Suprapubic skin (tissue), 4 donors: Measurements from ENCODE around the gene ROPN1. TPM values are rescaled to one million over a fixed set of nuclear protein-coding genes. Genes with fewer than 3 reads are reported as not detected.
"Not testable (repeated sequence)": the region's sequence is repeated elsewhere in the genome, so short reads cannot be mapped to it uniquely, and the experiment has no call there.

Source experiments
- DNase-seq, 2 donors: peaks; one replicate each; pipeline ENCODE4 v3.0.0-alpha.2; 2019; ENCODE audit warnings: low spot score in 2 of 2
- H3K27ac ChIP-seq: fragments of 200-600 bp; sonication (generic); one replicate; pipeline ENCODE4 v1.5.1; 2019
- H3K27me3 ChIP-seq: fragments of 200-600 bp; sonication (generic); one replicate; pipeline ENCODE4 v1.5.1; 2019
- H3K36me3 ChIP-seq: fragments of 200-600 bp; sonication (generic); one replicate; pipeline ENCODE4 v1.5.1; 2019
- H3K4me1 ChIP-seq: fragments of 200-600 bp; sonication (generic); one replicate; pipeline ENCODE4 v1.5.1; 2019
- H3K4me3 ChIP-seq: fragments of 200-600 bp; sonication (generic); one replicate; pipeline ENCODE4 v1.5.1; 2019; ENCODE audit warnings: mild to moderate bottlenecking
- H3K9me3 ChIP-seq: fragments of 200-600 bp; sonication (generic); one replicate; pipeline ENCODE4 v1.5.1; 2019
- CTCF ChIP-seq, 2 donors: fragments of 200-600 bp in 1 of 2; fragments of 450-650 bp in 1 of 2; sonication (generic) in 1 of 2; IDR thresholded peaks; one replicate each; pipeline ENCODE4 v1.5.1; 2016 to 2019; ENCODE audit warnings: antibody characterized with exemption in 2 of 2, mild to moderate bottlenecking in 1 of 2, moderate library complexity in 1 of 2
- EP300 ChIP-seq: sonication (generic); formaldehyde crosslinking; IDR thresholded peaks from one replicate; pipeline ENCODE4 v1.6.1; 2017; ENCODE audit warnings: antibody characterized with exemption
- POLR2A ChIP-seq, 2 donors: fragments of 450-650 bp; IDR thresholded peaks; one replicate each; pipeline ENCODE4 v1.6.1; 2017; ENCODE audit warnings: antibody characterized with exemption in 2 of 2, mild to moderate bottlenecking in 2 of 2, moderate library complexity in 2 of 2
- POLR2AphosphoS5 ChIP-seq, 3 donors: sonication (generic); formaldehyde crosslinking; IDR thresholded peaks; one replicate each; pipeline ENCODE4 v1.6.1; 2017; ENCODE audit warnings: antibody characterized with exemption in 3 of 3
- WGBS: methylation state at CpG from one replicate; pipeline ENCODE4 v1.1.5; 2018; 5-methylcytosine and 5-hydroxymethylcytosine counted together
- total RNA-seq, 4 donors: library from RNA; depleted of rRNA; stranded (reverse); fragments of >200 nt; gene quantifications; one replicate each; pipeline ENCODE4 v1.1.0, GENCODE V29; 2016

ROPN1 gene
- total RNA-seq, 4 donors from 2014 or later, result 1.4 to 6.0 (median 2.4) TPM

DNA sequence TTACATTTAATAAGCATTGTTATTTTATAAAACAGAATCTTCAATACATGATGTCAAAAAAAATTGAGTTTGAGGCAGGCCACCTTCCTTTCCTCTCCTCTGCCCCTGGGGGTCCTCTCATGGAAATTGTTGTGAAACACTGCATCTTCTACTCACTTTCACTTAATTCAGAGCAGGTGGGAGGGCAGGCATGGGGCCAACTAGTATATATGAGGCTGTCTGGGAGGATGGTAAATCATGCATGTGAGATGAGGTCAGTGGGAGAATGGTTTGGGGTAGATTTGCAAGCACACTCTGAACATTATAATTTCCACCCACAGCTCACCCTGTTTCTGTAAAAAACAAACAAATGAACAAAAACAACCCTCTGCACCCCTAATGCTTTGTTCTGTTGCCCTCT is 20.5 kb downstream of the ROPN1 start:
- Histone ChIP-seq H3K27me3 (peaks cover 4% of the 10 kb centered on the region), H3K9me3 (no peaks in the 10 kb centered on the region), H3K36me3 (no peaks in the 10 kb centered on the region), H3K4me1 (no peaks in the 10 kb centered on the region), H3K4me3 (no peak overlapping the region), H3K27ac (no peak overlapping the region)
- TF ChIP-seq POLR2A (IDR thresholded peaks at IDR 0.05) (no peak), CTCF (IDR thresholded peaks at IDR 0.05) (no peak), POLR2AphosphoS5 (IDR thresholded peaks at IDR 0.05) (no peak), EP300 (no peak)
- no peak for DNase-seq

- H3K27ac ChIP-seq, H3K27me3 ChIP-seq, H3K36me3 ChIP-seq, H3K9me3 ChIP-seq, H3K4me1 ChIP-seq, H3K4me3 ChIP-seq, DNase-seq: not testable (repeated sequence)
- WGBS, result 32% methylated on average over 2 of the region's 2 CpGs
These were observed 24.7 kb downstream of the ROPN1 start for GRCh38 chr3:123967260-123967659.

DNA sequence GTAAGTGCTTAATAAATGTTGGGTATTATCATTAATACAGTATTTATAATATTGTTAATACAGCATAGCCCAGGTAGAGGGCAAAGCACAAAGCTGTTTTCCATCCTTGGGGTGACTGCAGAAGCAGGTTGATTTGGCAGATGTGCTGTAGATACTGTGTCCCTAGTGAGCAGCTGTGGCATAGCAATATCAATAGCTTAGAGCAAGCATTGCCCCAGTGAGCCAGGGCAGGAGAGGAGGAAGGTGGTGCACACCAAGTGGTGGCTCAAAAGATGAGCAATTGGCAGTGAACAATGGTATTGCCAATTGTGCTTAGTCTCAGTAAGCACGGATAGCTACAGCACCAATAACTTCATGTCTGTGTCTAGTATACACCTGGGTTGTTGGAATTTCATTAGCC is 25.1 kb downstream of the ROPN1 start:
- no CpG with 5 or more reads among the region's 1 CpG for WGBS
- not testable (repeated sequence) for DNase-seq, H3K27me3 ChIP-seq, H3K36me3 ChIP-seq, H3K27ac ChIP-seq, H3K9me3 ChIP-seq, H3K4me1 ChIP-seq, H3K4me3 ChIP-seq

GRCh38 chr3:123964793-123965192 is 27.1 kb downstream of the ROPN1 start:
- H3K4me3 ChIP-seq, H3K27me3 ChIP-seq, H3K36me3 ChIP-seq, DNase-seq, H3K9me3 ChIP-seq, H3K27ac ChIP-seq: not testable (repeated sequence)
- peaks cover 14% of the 10 kb centered on the region for H3K4me1 ChIP-seq
- 82% methylated on average over 1 of the region's 1 CpG for WGBS

DNA sequence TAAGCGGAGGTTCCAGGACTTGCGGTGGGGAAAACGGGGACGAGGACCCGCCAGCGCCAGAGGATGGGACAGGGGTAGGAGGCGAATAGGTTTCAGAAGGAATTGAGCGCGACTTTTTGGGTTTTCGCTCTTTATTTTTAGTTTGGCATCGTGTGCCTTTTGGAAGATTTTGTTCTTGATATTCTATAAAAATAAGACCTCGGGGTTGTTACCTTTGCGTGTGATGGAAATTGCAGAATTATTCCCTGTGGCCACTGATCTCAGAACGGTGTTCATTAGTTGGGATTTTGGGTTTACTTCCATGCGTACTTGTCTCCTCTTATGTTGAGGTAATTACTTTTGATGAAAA is 30.4 kb downstream of the ROPN1 start:
- DNase-seq, result no peak
- Histone ChIP-seq H3K4me1 (peaks cover 24% of the 10 kb centered on the region), H3K27me3 (no peaks in the 10 kb centered on the region), H3K27ac (peak overlapping the region; percentile 84), H3K4me3 (peak overlapping the region; percentile 91), H3K9me3 (no peaks in the 10 kb centered on the region), H3K36me3 (no peaks in the 10 kb centered on the region)
- WGBS, result 4% methylated on average over 15 of the region's 15 CpGs
- TF ChIP-seq POLR2AphosphoS5 (IDR thresholded peaks at IDR 0.05) (no peak), POLR2A (IDR thresholded peaks at IDR 0.05) (no peak), EP300 (no peak), CTCF (IDR thresholded peaks at IDR 0.05) (no peak)

DNA sequence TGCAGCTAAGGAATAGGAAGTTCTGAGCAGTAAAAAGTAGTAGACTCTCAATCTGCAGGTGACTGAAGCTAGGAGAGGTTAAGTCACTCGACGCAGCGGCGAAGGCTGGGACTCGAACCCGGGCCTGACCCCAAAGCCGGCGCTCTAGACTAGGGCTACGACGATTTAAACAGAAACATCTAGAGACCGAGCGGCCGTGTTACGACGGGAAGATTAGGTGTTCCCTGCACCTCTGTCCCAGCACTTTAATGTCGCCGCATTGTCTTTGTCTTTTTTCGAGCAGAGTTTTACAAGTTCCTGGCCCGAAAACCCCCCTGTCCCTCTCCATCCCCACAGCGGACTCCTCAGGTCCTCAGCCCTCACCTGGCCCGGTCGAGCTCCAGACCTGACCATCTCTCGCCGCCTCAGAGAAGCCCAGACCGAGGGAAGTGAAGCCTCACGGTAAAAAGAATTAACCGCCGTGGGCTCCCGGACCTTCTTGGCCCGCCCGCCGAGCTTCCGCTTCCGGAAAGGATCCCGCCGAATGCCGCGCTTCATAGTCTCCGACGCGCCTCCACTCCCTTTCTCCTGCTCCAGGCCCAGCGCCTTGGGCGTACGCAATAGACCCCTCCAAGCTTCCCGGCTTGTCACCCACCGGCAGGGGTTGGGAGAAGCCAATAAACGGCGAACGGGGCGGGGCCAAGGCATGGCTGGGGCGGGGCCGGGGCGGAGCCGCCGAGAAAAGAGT is 31.0 kb downstream of the ROPN1 start, which contains the start of gene CCDC14:
TSS of gene CCDC14 (minus strand) at position 449 of the 727 bp plus-strand sequence. CDS start at position 393, 56 bp downstream.
- Histone ChIP-seq H3K9me3 (no peaks in the 10 kb centered on the region), H3K27ac (peak within 1 kb of the TSS; percentile 84), H3K27me3 (no peaks in the 10 kb centered on the region), H3K36me3 (peaks cover 5% of the 10 kb centered on the region), H3K4me1 (peaks cover 24% of the 10 kb centered on the region), H3K4me3 (peak within 1 kb of the TSS; percentile 91)
- WGBS, result under 1% methylated on average over 29 of the region's 55 CpGs
- TF ChIP-seq POLR2AphosphoS5 (IDR thresholded peaks at IDR 0.05) (peak in 1 of 3 donors; percentile 73), POLR2A (IDR thresholded peaks at IDR 0.05) (peak in 1 of 2 donors; percentile 37), EP300 (no peak), CTCF (IDR thresholded peaks at IDR 0.05) (no peak)
- DNase-seq, result peak; percentile 93 to 95

- WGBS, result 92% methylated on average over 4 of the region's 4 CpGs
- H3K27ac ChIP-seq, result no peak overlapping the region
- peaks cover 7% of the 10 kb centered on the region for H3K4me1 ChIP-seq
- H3K27me3 ChIP-seq, result no peaks in the 10 kb centered on the region
- no peak for TF ChIP-seq POLR2A (IDR thresholded peaks at IDR 0.05)
- no peak for TF ChIP-seq CTCF (IDR thresholded peaks at IDR 0.05)
- TF ChIP-seq EP300, result no peak
- no peak for TF ChIP-seq POLR2AphosphoS5 (IDR thresholded peaks at IDR 0.05)
- no peaks in the 10 kb centered on the region for H3K9me3 ChIP-seq
- H3K4me3 ChIP-seq, result no peak overlapping the region
- no peak for DNase-seq
- peaks cover 37% of the 10 kb centered on the region for H3K36me3 ChIP-seq
These were observed 38.2 kb downstream of the ROPN1 start for GRCh38 chr3:123953735-123954134.
